ENCODE data around the gene ANKRD66. TPM values are rescaled to one million over a fixed set of nuclear protein-coding genes. Genes with fewer than 3 reads are reported as not detected.

The ANKRD66 gene
- total RNA-seq, 1 experiment from 2014 or later: not detected

DNA sequence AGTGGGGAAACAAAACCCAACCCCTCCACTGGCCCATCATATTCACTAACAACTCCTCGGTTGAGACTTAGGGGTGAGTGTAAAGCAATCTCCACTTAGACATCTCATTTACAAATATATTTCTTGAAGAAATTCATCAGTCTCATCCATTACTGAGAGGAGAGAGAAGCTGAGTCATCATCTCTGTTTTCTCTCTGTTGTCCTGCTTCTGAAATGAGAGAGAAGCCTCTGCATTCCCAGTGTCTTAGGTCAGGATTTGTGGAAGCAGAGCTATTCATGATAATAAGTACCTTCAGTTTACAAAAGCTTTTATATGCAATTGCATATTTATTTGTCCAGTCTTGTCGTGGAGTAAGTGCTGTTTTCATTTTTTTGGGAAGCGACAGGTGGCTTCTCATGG is 47.3 kb downstream of the ANKRD66 start:
- H2AK5ac ChIP-seq (ENCODE audit: insufficient read length, low read length): no peak overlapping the region
- no peak overlapping the region for H3K9ac ChIP-seq (ENCODE audit: extremely low read depth, insufficient read length, low read length)
- H2AFZ ChIP-seq (ENCODE audit: low read length): no peak overlapping the region
- DNase-seq: no peak
- H3T11ph ChIP-seq (ENCODE audit: low read length): no peak overlapping the region
- no peak overlapping the region for H3K14ac ChIP-seq (ENCODE audit: insufficient read depth, low read length)
- no peaks in the 10 kb centered on the region for H3K4me1 ChIP-seq (ENCODE audit: insufficient read depth, low read length)
- H3K23me2 ChIP-seq (ENCODE audit: insufficient read length, low read depth, low read length, poor library complexity, severe bottlenecking): no peaks in the 10 kb centered on the region
- WGBS (ENCODE audit: extremely low coverage, insufficient read length, low lambda C conversion rate): no CpG with 5 or more reads among the region's 3 CpGs
- H3K56ac ChIP-seq (ENCODE audit: insufficient read length, low read depth, low read length): no peak overlapping the region
- no peak overlapping the region for H3K23ac ChIP-seq (ENCODE audit: insufficient read length, low read depth, low read length)
- Mint-ChIP-seq H3K36me3 (ENCODE audit: insufficient read depth in 1 of 3, low read depth in 3 of 3) (no peaks in the 10 kb centered on the region), H3K4me3 (no peak overlapping the region), H3K27ac (no peak overlapping the region), H3K9me3 (no peaks in the 10 kb centered on the region), H3K27me3 (ENCODE audit: low read depth) (no peaks in the 10 kb centered on the region), H3K4me1 (no peaks in the 10 kb centered on the region)
- H2BK15ac ChIP-seq (ENCODE audit: low read depth, low read length): no peak overlapping the region
- H3K79me1 ChIP-seq (ENCODE audit: insufficient read depth, low read depth, low read length, poor library complexity, severe bottlenecking): no peaks in the 10 kb centered on the region
- no peaks in the 10 kb centered on the region for H3K27me3 ChIP-seq (ENCODE audit: insufficient read depth, low read length)
- no peaks in the 10 kb centered on the region for H3K9me3 ChIP-seq (ENCODE audit: control insufficient read depth, low read depth, low read length)
- H3K18ac ChIP-seq (ENCODE audit: insufficient read length, low read depth, low read length): no peak overlapping the region
- no peak overlapping the region for H4K5ac ChIP-seq (ENCODE audit: insufficient read length, low read depth, low read length)
- no peak overlapping the region for H2BK5ac ChIP-seq (ENCODE audit: insufficient read length, low read length)
- TF ChIP-seq, protein P1, sequence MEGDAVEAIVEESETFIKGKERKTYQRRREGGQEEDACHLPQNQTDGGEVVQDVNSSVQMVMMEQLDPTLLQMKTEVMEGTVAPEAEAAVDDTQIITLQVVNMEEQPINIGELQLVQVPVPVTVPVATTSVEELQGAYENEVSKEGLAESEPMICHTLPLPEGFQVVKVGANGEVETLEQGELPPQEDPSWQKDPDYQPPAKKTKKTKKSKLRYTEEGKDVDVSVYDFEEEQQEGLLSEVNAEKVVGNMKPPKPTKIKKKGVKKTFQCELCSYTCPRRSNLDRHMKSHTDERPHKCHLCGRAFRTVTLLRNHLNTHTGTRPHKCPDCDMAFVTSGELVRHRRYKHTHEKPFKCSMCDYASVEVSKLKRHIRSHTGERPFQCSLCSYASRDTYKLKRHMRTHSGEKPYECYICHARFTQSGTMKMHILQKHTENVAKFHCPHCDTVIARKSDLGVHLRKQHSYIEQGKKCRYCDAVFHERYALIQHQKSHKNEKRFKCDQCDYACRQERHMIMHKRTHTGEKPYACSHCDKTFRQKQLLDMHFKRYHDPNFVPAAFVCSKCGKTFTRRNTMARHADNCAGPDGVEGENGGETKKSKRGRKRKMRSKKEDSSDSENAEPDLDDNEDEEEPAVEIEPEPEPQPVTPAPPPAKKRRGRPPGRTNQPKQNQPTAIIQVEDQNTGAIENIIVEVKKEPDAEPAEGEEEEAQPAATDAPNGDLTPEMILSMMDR (conservative IDR thresholded peaks at IDR 0.05): no peak
- H3K4me2 ChIP-seq (ENCODE audit: insufficient read depth, insufficient read length, low read length): no peak overlapping the region
- no peak overlapping the region for H4K8ac ChIP-seq (replicated peaks; ENCODE audit: insufficient read length, low read depth, low read length)
- H3K27ac ChIP-seq (ENCODE audit: insufficient read length, low read depth, low read length): no peak overlapping the region
- H3K79me2 ChIP-seq (ENCODE audit: insufficient read depth, low read length): no peaks in the 10 kb centered on the region
- H2BK120ac ChIP-seq (ENCODE audit: low read depth, low read length, poor library complexity, severe bottlenecking): no peak overlapping the region
- H2BK12ac ChIP-seq (ENCODE audit: insufficient read length, low read depth, low read length): no peak overlapping the region
- no peaks in the 10 kb centered on the region for H4K20me1 ChIP-seq (ENCODE audit: control insufficient read depth, insufficient read depth, insufficient read length)
- no peak overlapping the region for H3K4ac ChIP-seq (ENCODE audit: low read depth, low read length)
- no peak overlapping the region for H2BK20ac ChIP-seq (ENCODE audit: low read depth, low read length, poor library complexity, severe bottlenecking)
- no peak overlapping the region for H4K91ac ChIP-seq (ENCODE audit: insufficient read length, low read depth, low read length)
